Parathyroid adenoma (tissue), 2 donors: Measurements from ENCODE around the gene CNN2.

ENCODE experiments used
- H2AFZ ChIP-seq: fragments of 300-600 bp; sonication (generic); one replicate; pipeline ENCODE4 v1.7.0; 2017; ENCODE audit warnings: antibody characterized with exemption, mild to moderate bottlenecking
- H3K27ac ChIP-seq: fragments of 300-600 bp; sonication (generic); one replicate; pipeline ENCODE4 v1.7.0; 2017
- H3K27me3 ChIP-seq: fragments of 300-600 bp; sonication (generic); one replicate; pipeline ENCODE4 v1.7.0; 2017; ENCODE audit warnings: low read length; ENCODE audit not compliant: control insufficient read depth, insufficient read depth
- H3K36me3 ChIP-seq: fragments of 300-600 bp; sonication (generic); one replicate; pipeline ENCODE4 v1.7.0; 2017; ENCODE audit warnings: low read length; ENCODE audit not compliant: control insufficient read depth, insufficient read depth
- H3K4me1 ChIP-seq: fragments of 300-600 bp; sonication (generic); one replicate; pipeline ENCODE4 v1.7.0; 2017; ENCODE audit warnings: control low read depth
- H3K4me2 ChIP-seq: fragments of 300-600 bp; sonication (generic); one replicate; pipeline ENCODE4 v1.7.0; 2017; ENCODE audit warnings: low read length
- H3K4me3 ChIP-seq: fragments of 300-600 bp; sonication (generic); one replicate; pipeline ENCODE4 v1.7.0; 2017; ENCODE audit warnings: low read depth, low read length
- H3K79me2 ChIP-seq: fragments of 300-600 bp; sonication (generic); one replicate; pipeline ENCODE4 v1.7.0; 2017; ENCODE audit warnings: control low read depth
- H3K9ac ChIP-seq: fragments of 300-600 bp; sonication (generic); one replicate; pipeline ENCODE4 v1.7.0; 2017; ENCODE audit warnings: mild to moderate bottlenecking
- H3K9me3 ChIP-seq: fragments of 300-600 bp; sonication (generic); one replicate; pipeline ENCODE4 v1.7.0; 2017; ENCODE audit warnings: low read length; ENCODE audit not compliant: control insufficient read depth
- TF ChIP-seq, protein P1 (sequence below): fragments of 300-600 bp; sonication (generic); IDR thresholded peaks from one replicate; pipeline ENCODE4 v1.7.0; 2017; ENCODE audit warnings: antibody characterized with exemption, mild to moderate bottlenecking
- donor health status: primary hyperparathyroidism.

CNN2 gene

DNA sequence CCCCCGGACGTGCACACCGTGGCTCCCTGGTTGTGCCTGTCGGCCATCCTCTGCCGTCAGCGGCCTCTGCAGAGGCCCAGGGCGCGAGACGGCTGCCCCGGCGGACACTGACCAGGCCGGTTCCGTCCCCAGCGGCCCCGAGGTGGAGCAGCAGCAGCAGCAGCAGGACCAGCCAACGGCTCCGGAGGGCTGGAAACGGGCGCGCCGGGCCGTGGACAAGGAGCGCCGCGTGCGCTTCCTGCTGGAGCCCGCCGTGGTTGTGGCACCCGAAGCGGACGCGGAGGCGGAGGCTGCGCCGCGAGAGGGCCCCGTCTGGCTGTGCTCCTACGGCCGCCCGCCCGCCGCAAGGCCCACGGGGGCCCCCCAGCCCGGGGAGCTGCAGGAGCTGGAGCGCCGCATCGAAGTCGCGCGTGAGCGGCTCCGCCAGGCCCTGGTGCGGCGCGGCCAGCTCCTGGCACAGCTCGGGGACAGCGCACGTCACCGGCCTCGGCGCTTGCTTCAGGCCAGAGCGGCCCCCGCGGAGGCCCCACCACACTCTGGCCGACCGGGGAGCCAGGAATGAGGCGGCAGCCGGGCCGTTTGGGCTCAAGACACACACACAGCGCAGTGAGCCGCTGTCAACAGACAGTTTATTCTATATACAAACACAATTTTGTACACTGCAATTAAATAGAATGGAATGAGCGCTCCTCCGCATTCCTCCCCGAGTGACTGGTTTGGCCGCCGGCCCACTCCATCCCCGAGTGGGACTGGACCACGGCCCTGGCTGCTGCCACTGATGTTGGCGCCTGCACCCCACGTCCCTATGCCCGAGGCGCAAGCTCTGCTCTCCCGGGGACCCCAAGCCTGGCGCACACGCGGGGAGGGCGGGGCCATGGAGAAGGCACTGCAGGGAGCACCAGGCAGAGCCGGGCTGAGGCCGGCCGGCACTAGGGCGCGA lies 17.1 kb upstream of the CNN2 start:
- H3K9ac ChIP-seq = no peak overlapping the region
- no peak overlapping the region for H3K4me3 ChIP-seq
- no peaks in the 10 kb centered on the region for H3K36me3 ChIP-seq
- H3K4me2 ChIP-seq = no peak overlapping the region
- H3K27ac ChIP-seq = no peak overlapping the region
- no peaks in the 10 kb centered on the region for H3K9me3 ChIP-seq
- H3K79me2 ChIP-seq = peaks cover 6% of the 10 kb centered on the region
- H3K4me1 ChIP-seq = no peaks in the 10 kb centered on the region
- no peaks in the 10 kb centered on the region for H3K27me3 ChIP-seq
- TF ChIP-seq, protein P1, sequence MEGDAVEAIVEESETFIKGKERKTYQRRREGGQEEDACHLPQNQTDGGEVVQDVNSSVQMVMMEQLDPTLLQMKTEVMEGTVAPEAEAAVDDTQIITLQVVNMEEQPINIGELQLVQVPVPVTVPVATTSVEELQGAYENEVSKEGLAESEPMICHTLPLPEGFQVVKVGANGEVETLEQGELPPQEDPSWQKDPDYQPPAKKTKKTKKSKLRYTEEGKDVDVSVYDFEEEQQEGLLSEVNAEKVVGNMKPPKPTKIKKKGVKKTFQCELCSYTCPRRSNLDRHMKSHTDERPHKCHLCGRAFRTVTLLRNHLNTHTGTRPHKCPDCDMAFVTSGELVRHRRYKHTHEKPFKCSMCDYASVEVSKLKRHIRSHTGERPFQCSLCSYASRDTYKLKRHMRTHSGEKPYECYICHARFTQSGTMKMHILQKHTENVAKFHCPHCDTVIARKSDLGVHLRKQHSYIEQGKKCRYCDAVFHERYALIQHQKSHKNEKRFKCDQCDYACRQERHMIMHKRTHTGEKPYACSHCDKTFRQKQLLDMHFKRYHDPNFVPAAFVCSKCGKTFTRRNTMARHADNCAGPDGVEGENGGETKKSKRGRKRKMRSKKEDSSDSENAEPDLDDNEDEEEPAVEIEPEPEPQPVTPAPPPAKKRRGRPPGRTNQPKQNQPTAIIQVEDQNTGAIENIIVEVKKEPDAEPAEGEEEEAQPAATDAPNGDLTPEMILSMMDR = no peak
- H2AFZ ChIP-seq = no peak overlapping the region

DNA sequence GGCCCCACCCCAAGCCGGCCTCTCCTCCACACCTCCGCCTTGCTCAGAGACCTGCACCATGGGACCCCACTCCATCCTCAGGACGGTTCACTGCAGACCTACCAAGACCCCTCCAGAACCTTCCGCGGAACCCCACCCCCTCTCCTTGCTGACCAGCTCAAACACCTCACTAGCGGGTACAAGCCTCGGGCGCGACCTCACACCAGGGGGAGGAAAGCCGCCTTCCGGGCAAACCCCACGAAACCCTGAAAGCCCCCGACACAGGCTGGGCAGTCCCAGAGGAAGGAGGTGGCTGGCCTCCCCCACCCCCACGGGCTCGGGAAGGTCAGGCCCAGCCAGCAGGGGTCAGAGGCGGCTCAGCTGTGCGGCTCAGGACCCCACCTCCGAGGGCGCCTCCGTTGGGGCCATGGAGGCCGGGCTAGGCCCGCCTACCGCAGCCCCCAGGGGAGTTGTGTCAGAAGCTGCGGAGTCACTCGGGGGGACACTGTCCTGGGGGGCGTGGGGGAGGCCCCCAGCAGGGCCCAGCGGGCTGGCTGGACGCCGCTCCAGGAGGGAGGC lies 16.3 kb upstream of the CNN2 start:
- Histone ChIP-seq H3K4me2 (no peak overlapping the region), H3K4me1 (no peaks in the 10 kb centered on the region), H3K9me3 (no peaks in the 10 kb centered on the region), H3K27ac (no peak overlapping the region), H3K9ac (no peak overlapping the region), H2AFZ (no peak overlapping the region), H3K79me2 (peaks cover 8% of the 10 kb centered on the region), H3K27me3 (no peaks in the 10 kb centered on the region), H3K4me3 (no peak overlapping the region), H3K36me3 (no peaks in the 10 kb centered on the region)
- TF ChIP-seq, protein P1 = no peak

DNA sequence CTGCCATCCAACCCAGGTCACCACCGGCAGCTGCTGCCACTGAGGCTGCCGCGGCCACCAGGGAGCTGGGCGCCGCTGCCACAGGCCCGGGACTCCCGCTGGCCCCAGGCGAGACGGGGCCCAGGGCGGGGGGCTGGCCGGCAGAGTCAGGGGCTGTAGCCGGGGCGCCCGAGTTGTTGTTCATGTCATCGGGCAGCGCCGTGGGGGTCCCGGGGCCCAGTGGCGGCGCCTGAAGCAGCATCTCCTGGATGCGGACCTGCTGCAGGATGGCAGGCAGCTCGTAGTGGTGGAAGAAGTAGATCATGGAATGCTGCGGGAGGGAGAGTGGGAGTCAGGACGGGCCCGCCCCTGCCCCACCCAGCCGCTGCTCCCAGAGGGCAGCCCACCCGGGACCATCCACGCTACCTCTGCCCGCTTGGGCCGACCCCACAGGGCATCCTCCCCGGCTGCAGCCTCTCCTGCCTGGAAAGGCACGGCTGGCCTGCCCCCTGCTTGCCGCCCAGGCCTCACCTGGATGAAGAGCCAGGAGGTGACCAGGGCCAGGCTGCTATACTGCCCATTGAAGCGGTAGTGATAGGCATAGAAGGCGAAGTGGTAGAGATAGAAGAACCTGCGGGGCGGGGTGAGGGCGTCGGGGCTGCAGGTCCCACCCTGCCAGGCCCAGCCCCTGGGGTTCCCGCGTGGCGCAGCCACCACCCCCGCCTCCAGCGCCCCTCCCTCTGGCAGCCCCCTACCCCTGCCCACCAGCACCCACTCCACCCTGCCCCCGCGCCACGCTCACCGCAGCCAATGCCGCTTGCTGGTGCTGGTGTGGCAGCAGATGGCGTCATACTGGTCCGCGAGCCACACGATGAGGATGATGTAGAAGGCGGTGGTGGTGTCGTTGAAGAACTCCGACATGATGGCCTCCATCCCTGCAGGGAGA lies 15.6 kb upstream of the CNN2 start:
- Histone ChIP-seq H3K4me1 (peaks cover 6% of the 10 kb centered on the region), H3K27ac (no peak overlapping the region), H3K9me3 (no peaks in the 10 kb centered on the region), H3K27me3 (no peaks in the 10 kb centered on the region), H3K4me2 (no peak overlapping the region), H2AFZ (no peak overlapping the region), H3K4me3 (no peak overlapping the region), H3K79me2 (peaks cover 14% of the 10 kb centered on the region), H3K9ac (no peak overlapping the region), H3K36me3 (no peaks in the 10 kb centered on the region)
- TF ChIP-seq, protein P1 = no peak

DNA sequence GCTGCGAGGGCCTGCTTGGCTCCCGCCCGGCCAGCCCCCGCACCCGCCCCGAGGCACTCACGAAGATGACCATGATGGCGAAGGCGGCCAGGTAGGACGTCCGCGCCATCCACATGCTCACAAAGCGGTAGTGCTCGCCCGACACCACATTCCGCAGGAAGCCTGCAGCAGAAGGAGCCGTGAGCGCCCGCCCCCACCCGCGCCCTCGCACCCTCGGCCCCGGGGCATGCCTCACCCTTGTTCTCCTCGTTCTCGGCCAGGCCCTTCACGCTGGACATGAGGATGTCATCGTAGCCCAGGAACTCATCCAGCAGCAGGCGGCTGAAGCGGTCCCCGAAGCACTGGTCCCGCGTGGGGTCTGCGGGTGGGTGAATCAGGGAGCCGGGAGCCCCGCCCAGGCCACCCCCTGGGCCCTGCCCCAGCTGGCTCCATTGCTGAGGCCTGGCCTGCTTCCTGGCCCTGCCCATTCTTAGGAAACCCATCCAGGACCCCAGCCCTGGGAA lies 14.5 kb upstream of the CNN2 start:
- Histone ChIP-seq H3K79me2 (peaks cover 22% of the 10 kb centered on the region), H3K9me3 (no peaks in the 10 kb centered on the region), H3K27me3 (no peaks in the 10 kb centered on the region), H3K4me1 (peaks cover 13% of the 10 kb centered on the region), H3K4me3 (no peak overlapping the region), H3K36me3 (no peaks in the 10 kb centered on the region), H3K4me2 (no peak overlapping the region), H2AFZ (no peak overlapping the region), H3K27ac (no peak overlapping the region), H3K9ac (no peak overlapping the region)
- TF ChIP-seq, protein P1 = no peak
